ENCODE data around the gene DNAJC3. TPM values are rescaled to one million over a fixed set of nuclear protein-coding genes. Genes with fewer than 3 reads are reported as not detected.

DNAJC3 gene
- total and polyA plus RNA-seq, 2 of the 8 experiments (the other 6 are each of a cell fraction or from before 2014, with no cell fraction given): 4.3 to 24.1 TPM

GRCh38 chr13:95659500-95659899, 17.4 kb upstream of the DNAJC3 start (continued):
- TF ChIP-seq, protein P1, sequence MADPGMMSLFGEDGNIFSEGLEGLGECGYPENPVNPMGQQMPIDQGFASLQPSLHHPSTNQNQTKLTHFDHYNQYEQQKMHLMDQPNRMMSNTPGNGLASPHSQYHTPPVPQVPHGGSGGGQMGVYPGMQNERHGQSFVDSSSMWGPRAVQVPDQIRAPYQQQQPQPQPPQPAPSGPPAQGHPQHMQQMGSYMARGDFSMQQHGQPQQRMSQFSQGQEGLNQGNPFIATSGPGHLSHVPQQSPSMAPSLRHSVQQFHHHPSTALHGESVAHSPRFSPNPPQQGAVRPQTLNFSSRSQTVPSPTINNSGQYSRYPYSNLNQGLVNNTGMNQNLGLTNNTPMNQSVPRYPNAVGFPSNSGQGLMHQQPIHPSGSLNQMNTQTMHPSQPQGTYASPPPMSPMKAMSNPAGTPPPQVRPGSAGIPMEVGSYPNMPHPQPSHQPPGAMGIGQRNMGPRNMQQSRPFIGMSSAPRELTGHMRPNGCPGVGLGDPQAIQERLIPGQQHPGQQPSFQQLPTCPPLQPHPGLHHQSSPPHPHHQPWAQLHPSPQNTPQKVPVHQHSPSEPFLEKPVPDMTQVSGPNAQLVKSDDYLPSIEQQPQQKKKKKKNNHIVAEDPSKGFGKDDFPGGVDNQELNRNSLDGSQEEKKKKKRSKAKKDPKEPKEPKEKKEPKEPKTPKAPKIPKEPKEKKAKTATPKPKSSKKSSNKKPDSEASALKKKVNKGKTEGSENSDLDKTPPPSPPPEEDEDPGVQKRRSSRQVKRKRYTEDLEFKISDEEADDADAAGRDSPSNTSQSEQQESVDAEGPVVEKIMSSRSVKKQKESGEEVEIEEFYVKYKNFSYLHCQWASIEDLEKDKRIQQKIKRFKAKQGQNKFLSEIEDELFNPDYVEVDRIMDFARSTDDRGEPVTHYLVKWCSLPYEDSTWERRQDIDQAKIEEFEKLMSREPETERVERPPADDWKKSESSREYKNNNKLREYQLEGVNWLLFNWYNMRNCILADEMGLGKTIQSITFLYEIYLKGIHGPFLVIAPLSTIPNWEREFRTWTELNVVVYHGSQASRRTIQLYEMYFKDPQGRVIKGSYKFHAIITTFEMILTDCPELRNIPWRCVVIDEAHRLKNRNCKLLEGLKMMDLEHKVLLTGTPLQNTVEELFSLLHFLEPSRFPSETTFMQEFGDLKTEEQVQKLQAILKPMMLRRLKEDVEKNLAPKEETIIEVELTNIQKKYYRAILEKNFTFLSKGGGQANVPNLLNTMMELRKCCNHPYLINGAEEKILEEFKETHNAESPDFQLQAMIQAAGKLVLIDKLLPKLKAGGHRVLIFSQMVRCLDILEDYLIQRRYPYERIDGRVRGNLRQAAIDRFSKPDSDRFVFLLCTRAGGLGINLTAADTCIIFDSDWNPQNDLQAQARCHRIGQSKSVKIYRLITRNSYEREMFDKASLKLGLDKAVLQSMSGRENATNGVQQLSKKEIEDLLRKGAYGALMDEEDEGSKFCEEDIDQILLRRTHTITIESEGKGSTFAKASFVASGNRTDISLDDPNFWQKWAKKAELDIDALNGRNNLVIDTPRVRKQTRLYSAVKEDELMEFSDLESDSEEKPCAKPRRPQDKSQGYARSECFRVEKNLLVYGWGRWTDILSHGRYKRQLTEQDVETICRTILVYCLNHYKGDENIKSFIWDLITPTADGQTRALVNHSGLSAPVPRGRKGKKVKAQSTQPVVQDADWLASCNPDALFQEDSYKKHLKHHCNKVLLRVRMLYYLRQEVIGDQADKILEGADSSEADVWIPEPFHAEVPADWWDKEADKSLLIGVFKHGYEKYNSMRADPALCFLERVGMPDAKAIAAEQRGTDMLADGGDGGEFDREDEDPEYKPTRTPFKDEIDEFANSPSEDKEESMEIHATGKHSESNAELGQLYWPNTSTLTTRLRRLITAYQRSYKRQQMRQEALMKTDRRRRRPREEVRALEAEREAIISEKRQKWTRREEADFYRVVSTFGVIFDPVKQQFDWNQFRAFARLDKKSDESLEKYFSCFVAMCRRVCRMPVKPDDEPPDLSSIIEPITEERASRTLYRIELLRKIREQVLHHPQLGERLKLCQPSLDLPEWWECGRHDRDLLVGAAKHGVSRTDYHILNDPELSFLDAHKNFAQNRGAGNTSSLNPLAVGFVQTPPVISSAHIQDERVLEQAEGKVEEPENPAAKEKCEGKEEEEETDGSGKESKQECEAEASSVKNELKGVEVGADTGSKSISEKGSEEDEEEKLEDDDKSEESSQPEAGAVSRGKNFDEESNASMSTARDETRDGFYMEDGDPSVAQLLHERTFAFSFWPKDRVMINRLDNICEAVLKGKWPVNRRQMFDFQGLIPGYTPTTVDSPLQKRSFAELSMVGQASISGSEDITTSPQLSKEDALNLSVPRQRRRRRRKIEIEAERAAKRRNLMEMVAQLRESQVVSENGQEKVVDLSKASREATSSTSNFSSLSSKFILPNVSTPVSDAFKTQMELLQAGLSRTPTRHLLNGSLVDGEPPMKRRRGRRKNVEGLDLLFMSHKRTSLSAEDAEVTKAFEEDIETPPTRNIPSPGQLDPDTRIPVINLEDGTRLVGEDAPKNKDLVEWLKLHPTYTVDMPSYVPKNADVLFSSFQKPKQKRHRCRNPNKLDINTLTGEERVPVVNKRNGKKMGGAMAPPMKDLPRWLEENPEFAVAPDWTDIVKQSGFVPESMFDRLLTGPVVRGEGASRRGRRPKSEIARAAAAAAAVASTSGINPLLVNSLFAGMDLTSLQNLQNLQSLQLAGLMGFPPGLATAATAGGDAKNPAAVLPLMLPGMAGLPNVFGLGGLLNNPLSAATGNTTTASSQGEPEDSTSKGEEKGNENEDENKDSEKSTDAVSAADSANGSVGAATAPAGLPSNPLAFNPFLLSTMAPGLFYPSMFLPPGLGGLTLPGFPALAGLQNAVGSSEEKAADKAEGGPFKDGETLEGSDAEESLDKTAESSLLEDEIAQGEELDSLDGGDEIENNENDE (IDR thresholded peaks at IDR 0.05; ENCODE audit: insufficient replicate concordance, low read length): no peak
- TF ChIP-seq PHF8 (conservative IDR thresholded peaks at IDR 0.05; ENCODE audit: low read depth, low read length): no peak
